Kidney (tissue), 14 donors: ENCODE measurements around the gene KLHDC7B. TPM values are rescaled to one million over a fixed set of nuclear protein-coding genes. Genes with fewer than 3 reads are reported as not detected.
A peak's percentile ranks its signal among the peaks of the same experiment; 100 is the strongest.

Experiments used
- DNase-seq, 5 donors: peaks; one replicate each; pipeline ENCODE4 v3.0.0-alpha.2; 2013 to 2020
- FAIRE-seq: peaks from 2 replicates; lab custom pipeline; 2012; peaks lifted over from hg19 to GRCh38; lab: Jason Lieb, UNC
- H3K27ac ChIP-seq, 2 donors: one replicate each; pipeline ENCODE4 v1.7.0; 2013; ENCODE audit warnings: low read depth in 2 of 2, low read length in 2 of 2, inconsistent platforms in 1 of 2
- H3K27me3 ChIP-seq: one replicate; pipeline ENCODE4 v1.7.1; 2013; ENCODE audit warnings: low read length, inconsistent platforms; ENCODE audit not compliant: control insufficient read depth, insufficient read depth
- H3K36me3 ChIP-seq, 3 donors: one replicate each; pipeline versions ENCODE4 v1.7.0 to v1.7.1; 2013; ENCODE audit warnings: low read length in 3 of 3, control low read depth in 1 of 3, inconsistent platforms in 1 of 3; ENCODE audit not compliant: insufficient read depth in 3 of 3, control insufficient read depth in 2 of 3
- H3K4me1 ChIP-seq, 3 donors: one replicate each; pipeline versions ENCODE4 v1.7.0 to v1.7.1; 2013; ENCODE audit warnings: low read length in 3 of 3, inconsistent platforms in 1 of 3, low read depth in 1 of 3; ENCODE audit not compliant: control insufficient read depth in 2 of 3, insufficient read depth in 2 of 3
- H3K4me3 ChIP-seq, 3 donors: one replicate each; pipeline versions ENCODE4 v1.7.0 to v1.8.1; 2013; ENCODE audit warnings: low read length in 3 of 3, control low read depth in 1 of 3, inconsistent platforms in 1 of 3
- H3K9ac ChIP-seq, 3 donors: one replicate each; pipeline versions ENCODE4 v1.7.0 to v1.7.1; 2013; ENCODE audit warnings: low read length in 3 of 3, control low read depth in 1 of 3, inconsistent platforms in 1 of 3
- H3K9me3 ChIP-seq, 3 donors: one replicate each; pipeline versions ENCODE4 v1.7.0 to v1.7.1; 2013; ENCODE audit warnings: low read length in 3 of 3, control low read depth in 1 of 3, inconsistent platforms in 1 of 3; ENCODE audit not compliant: control insufficient read depth in 2 of 3, insufficient read depth in 1 of 3
- intact Hi-C: fragments of 100-400 bp; cut with DNase I; formaldehyde crosslinking; loops from one replicate; pipeline ENCODE4 v1.11.1; 2022
- polyA plus RNA-seq: library from polyadenylated mRNA; stranded (reverse); fragments of 350-450 nt; fragmentation: Illumina TruSeq; extraction: RNeasy Lipid Tissue Mini Kit (QIAGEN cat#74804); gene quantifications from one replicate; pipeline ENCODE4 v1.2.3, GENCODE V29; 2014; ENCODE audit warnings: low read depth, low replicate concordance; ENCODE audit not compliant: insufficient read depth
- total RNA-seq: library from RNA; stranded (reverse); fragmentation: NEBNext Ultra II Directional; extraction: Animal tissue kit (Norgen Biotek cat#: 25700); gene quantifications from one replicate; pipeline ENCODE4 v1.2.1, GENCODE V29; 2021
- TF ChIP-seq, protein P1 (sequence below): IDR thresholded peaks from 3 replicates; pipeline ENCODE4 v1.5.1; 2012; ENCODE audit warnings: mild to moderate bottlenecking, moderate library complexity, borderline replicate concordance; ENCODE audit not compliant: insufficient read depth; ENCODE audit errors: extremely low read depth
- donor health status: control.
- donor health status: control.
- donor health status: control.
- donor health status: control.
- donor health status: control.
- donor health status: DM: yes; HTN: yes; CAD: no.
- donor health status: Normal renal cell carcinoma (clear cell type).

KLHDC7B gene
- total and polyA plus RNA-seq, 2 donors from 2014 or later, result 1.4 to 16.1 TPM

DNA sequence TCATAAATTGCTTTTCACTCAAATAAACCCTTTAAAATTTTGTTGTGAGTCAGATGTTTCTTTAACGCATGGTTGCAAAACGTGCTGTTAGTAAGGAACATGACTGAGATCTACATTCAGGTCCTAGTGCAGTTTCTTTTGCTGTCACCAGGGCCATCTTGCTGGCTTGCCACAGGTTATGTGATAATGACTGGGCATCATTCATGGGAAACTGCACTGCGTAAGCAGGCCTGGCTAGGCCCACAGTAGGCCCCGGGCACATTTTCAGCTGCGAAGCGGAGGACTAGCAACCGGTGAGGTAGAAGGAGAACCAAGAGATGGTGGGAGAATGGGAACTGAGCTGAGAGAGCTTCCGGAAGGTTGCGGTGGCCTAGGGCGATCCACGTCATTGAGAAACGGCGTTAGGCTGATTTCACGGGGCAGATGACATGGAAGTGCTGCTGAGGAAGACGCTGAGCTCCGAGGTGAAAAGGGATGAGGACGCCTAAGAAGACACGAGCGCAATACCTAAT, 3.2 kb upstream of the KLHDC7B start:
- DNase-seq, result no peak
- H3K9ac ChIP-seq, result no peak overlapping the region
- TF ChIP-seq, protein P1, sequence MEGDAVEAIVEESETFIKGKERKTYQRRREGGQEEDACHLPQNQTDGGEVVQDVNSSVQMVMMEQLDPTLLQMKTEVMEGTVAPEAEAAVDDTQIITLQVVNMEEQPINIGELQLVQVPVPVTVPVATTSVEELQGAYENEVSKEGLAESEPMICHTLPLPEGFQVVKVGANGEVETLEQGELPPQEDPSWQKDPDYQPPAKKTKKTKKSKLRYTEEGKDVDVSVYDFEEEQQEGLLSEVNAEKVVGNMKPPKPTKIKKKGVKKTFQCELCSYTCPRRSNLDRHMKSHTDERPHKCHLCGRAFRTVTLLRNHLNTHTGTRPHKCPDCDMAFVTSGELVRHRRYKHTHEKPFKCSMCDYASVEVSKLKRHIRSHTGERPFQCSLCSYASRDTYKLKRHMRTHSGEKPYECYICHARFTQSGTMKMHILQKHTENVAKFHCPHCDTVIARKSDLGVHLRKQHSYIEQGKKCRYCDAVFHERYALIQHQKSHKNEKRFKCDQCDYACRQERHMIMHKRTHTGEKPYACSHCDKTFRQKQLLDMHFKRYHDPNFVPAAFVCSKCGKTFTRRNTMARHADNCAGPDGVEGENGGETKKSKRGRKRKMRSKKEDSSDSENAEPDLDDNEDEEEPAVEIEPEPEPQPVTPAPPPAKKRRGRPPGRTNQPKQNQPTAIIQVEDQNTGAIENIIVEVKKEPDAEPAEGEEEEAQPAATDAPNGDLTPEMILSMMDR, result no peak
- intact Hi-C loops, result no loop called here
- peak overlapping the region in 1 of 2 donors; percentile 13 for H3K27ac ChIP-seq
- peaks cover 0 to 6% (median 4%) of the 10 kb centered on the region in 3 donors for H3K4me1 ChIP-seq
- no peaks in the 10 kb centered on the region for H3K36me3 ChIP-seq
- peaks cover 6% of the 10 kb centered on the region for H3K27me3 ChIP-seq
- no peak overlapping the region for H3K4me3 ChIP-seq
- FAIRE-seq, result no peak
- H3K9me3 ChIP-seq, result no peaks in the 10 kb centered on the region

DNA sequence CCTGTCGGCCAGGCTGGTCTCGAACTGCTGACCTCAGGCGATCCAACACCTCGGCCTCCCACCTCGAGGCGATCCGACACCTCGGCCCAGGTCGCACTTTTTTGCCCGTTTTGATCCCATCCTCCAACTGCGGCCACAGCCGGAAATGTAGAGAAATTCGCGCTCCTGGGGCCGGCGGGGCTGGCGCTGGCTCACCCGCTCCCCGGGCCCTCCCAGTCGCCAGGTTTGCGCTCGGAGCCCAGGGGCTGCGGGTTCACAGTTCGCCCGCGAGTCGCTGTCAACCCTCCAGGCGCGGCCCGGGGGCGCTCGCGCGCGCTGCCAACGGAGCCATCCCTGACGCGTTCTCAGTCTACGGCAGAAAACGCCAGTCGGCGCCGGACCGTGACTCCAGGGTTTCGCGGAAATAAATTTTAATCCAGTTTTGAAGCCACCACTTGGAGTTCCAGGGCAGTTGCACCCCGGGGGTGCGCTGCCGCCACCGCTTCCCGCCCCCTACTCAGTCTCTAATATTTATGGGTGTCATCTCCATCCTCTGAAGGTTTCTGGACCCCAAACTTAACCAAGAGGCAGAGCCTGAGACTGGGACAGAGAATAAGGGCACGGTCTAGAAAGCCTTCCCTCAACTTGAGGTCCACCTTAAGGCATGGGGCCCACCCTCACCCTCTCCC, 1.5 kb upstream of the KLHDC7B start:
- Histone ChIP-seq H3K27ac (peak overlapping the region in 1 of 2 donors; percentile 67), H3K36me3 (no peaks in the 10 kb centered on the region), H3K27me3 (peaks cover 9% of the 10 kb centered on the region), H3K4me3 (peak overlapping the region in 1 of 3 donors; percentile 29), H3K4me1 (peaks cover 0 to 5% (median 2%) of the 10 kb centered on the region in 3 donors), H3K9me3 (no peaks in the 10 kb centered on the region), H3K9ac (peak overlapping the region in 2 of 3 donors; percentile 26 to 29)
- intact Hi-C loops, result no loop called here
- TF ChIP-seq, protein P1, result peak; percentile 42
- DNase-seq (peak; percentile 77 to 92 (median 82)), FAIRE-seq (no peak)

DNA sequence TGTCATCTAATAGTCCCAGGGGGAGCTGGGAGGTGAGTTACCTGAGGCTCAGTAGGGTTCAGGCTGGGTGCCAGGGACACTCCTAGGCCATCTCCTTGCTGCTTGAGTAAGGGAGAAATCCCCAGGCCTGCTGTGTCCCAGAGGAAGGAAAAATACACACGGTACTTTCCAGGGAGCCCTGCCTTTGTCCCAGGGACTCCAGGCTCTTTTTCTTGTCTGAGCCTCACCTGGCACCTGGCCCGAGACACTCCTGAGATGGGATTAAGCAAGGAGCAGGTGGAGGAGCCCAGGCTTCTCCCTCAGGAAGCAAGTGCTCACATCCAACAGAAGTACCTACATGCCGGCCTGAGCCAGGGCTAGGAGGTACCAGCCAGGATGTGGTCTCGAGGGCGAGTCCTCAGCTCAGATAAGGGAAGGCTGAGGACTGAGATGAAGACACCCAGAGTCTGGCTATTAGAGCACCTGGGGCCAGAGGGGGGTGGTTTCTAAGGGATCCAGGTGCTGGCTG, 899 bp upstream of the KLHDC7B start:
- Histone ChIP-seq H3K36me3 (no peaks in the 10 kb centered on the region), H3K4me1 (peaks cover 0 to 3% (median 0%) of the 10 kb centered on the region in 3 donors), H3K27me3 (peaks cover 11% of the 10 kb centered on the region), H3K27ac (peak overlapping the region in 1 of 2 donors; percentile 67), H3K4me3 (peak overlapping the region in 1 of 3 donors; percentile 29), H3K9me3 (no peaks in the 10 kb centered on the region), H3K9ac (peak overlapping the region in 1 of 3 donors; percentile 24)
- intact Hi-C loops, result no loop called here
- peak in 2 of 5 donors; percentile 42 to 87 for DNase-seq
- no peak for FAIRE-seq
- TF ChIP-seq, protein P1, result no peak
